ENCODE results near the gene DGKI. TPM values are rescaled to one million over a fixed set of nuclear protein-coding genes. Genes with fewer than 3 reads are reported as not detected.

The DGKI gene
- total and polyA plus RNA-seq, 9 of the 15 experiments (the other 6 are each of a cell fraction or from before 2014, with no cell fraction given): 0.11 to 0.54 (median 0.15) TPM; not detected in 5

- Histone ChIP-seq H3K79me2 (ENCODE audit: control insufficient read depth, insufficient read depth, low read length) (no peaks in the 10 kb centered on the region), H3K4me2 (ENCODE audit: insufficient read depth, low read length) (no peak overlapping the region), H3K27me3 (ENCODE audit: control insufficient read depth in 2 of 2, insufficient read depth in 2 of 2, low read length in 2 of 2) (peaks cover 37 to 47% of the 10 kb centered on the region in 2 experiments), H2AFZ (ENCODE audit: low read depth, low read length) (no peak overlapping the region), H3K9me1 (ENCODE audit: control insufficient read depth, insufficient read depth, low read length) (no peaks in the 10 kb centered on the region), H3K9me3 (replicated peaks; ENCODE audit: control insufficient read depth, insufficient read depth, low read depth, low read length) (no peaks in the 10 kb centered on the region), H3K36me3 (ENCODE audit: control insufficient read depth, insufficient read depth, low read length) (no peaks in the 10 kb centered on the region), H3K27ac (ENCODE audit: extremely low read depth, low read depth, low read length) (no peak overlapping the region), H3K9ac (ENCODE audit: insufficient read depth in 1 of 2, low read depth in 2 of 2, low read length in 2 of 2) (no peak overlapping the region), H3K4me3 (no peak overlapping the region), H3K4me1 (replicated peaks in 1 of 2; ENCODE audit: control insufficient read depth in 2 of 2, insufficient read depth in 2 of 2, low read length in 2 of 2) (peaks cover 0 to 8% of the 10 kb centered on the region in 2 experiments; a peak in 1 of 5 replicates), H4K20me1 (replicated peaks; ENCODE audit: control insufficient read depth, insufficient read depth, low read length) (no peaks in the 10 kb centered on the region)
- TF ChIP-seq PCBP2 (IDR thresholded peaks at IDR 0.05; ENCODE audit: low read depth, low read length, poor library complexity, severe bottlenecking): no peak
- TF ChIP-seq, protein P1, sequence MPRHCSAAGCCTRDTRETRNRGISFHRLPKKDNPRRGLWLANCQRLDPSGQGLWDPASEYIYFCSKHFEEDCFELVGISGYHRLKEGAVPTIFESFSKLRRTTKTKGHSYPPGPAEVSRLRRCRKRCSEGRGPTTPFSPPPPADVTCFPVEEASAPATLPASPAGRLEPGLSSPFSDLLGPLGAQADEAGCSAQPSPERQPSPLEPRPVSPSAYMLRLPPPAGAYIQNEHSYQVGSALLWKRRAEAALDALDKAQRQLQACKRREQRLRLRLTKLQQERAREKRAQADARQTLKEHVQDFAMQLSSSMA (CRISPR knock-in tag; IDR thresholded peaks at IDR 0.05): no peak
- no peak for TF ChIP-seq CBX5 (IDR thresholded peaks at IDR 0.05; ENCODE audit: borderline replicate concordance, low read depth)
- no peak for TF ChIP-seq ZNF77 (CRISPR knock-in tag; IDR thresholded peaks at IDR 0.05)
- TF ChIP-seq, protein P2, sequence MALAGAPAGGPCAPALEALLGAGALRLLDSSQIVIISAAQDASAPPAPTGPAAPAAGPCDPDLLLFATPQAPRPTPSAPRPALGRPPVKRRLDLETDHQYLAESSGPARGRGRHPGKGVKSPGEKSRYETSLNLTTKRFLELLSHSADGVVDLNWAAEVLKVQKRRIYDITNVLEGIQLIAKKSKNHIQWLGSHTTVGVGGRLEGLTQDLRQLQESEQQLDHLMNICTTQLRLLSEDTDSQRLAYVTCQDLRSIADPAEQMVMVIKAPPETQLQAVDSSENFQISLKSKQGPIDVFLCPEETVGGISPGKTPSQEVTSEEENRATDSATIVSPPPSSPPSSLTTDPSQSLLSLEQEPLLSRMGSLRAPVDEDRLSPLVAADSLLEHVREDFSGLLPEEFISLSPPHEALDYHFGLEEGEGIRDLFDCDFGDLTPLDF (CRISPR knock-in tag; IDR thresholded peaks at IDR 0.05): no peak
- no peak for TF ChIP-seq TRIM24 (IDR thresholded peaks at IDR 0.05)
- no peak for TF ChIP-seq ZFP30 (CRISPR knock-in tag; IDR thresholded peaks at IDR 0.05; ENCODE audit: borderline replicate concordance)
- no peak for TF ChIP-seq PRMT5 (CRISPR knock-in tag; IDR thresholded peaks at IDR 0.05)
- no peak for TF ChIP-seq SNIP1 (IDR thresholded peaks at IDR 0.05; ENCODE audit: low read depth)
- no peak for TF ChIP-seq SP2 (IDR thresholded peaks at IDR 0.05; ENCODE audit: extremely low read depth, low read depth, low read length, poor library complexity, severe bottlenecking)
- no peak for TF ChIP-seq ELK1 (CRISPR knock-in tag; IDR thresholded peaks at IDR 0.05)
- no peak for TF ChIP-seq RBM22 (IDR thresholded peaks at IDR 0.05; ENCODE audit: low read depth, low read length, poor library complexity, severe bottlenecking)
- no peak for TF ChIP-seq NRF1 (conservative IDR thresholded peaks at IDR 0.05 in 1 of 2, IDR thresholded peaks at IDR 0.05 in 1 of 2)
- no peak for TF ChIP-seq ILK (tag; IDR thresholded peaks at IDR 0.05; ENCODE audit: borderline replicate concordance, low read depth)
- no peak for TF ChIP-seq CXXC5 (CRISPR knock-in tag; IDR thresholded peaks at IDR 0.05)
- TF ChIP-seq TEAD2 (tag; IDR thresholded peaks at IDR 0.05): no peak
- TF ChIP-seq EWSR1 (IDR thresholded peaks at IDR 0.05; ENCODE audit: borderline replicate concordance, low read depth, partially characterized antibody): no peak
- TF ChIP-seq CREM (IDR thresholded peaks at IDR 0.05; ENCODE audit: low read depth): no peak
- no peak for TF ChIP-seq GTF2A2 (tag; IDR thresholded peaks at IDR 0.05)
- ChIA-PET POLR2A (no interaction called here), CTCF (ENCODE audit: low intra/inter-chr PET ratio) (no interaction called here)
- ATAC-seq (no peak), DNase-seq (ENCODE audit: extremely low read depth in 1 of 4, low spot score in 3 of 4) (no peak), FAIRE-seq (no peak)
- intact Hi-C loops (cut with micrococcal nuclease): no loop called here
- BruUV-seq (replicated peaks): no TSS peak
- 37% methylated on average over 18 of the region's 18 CpGs for WGBS (ENCODE audit: insufficient coverage, low coverage, missing lambda C conversion rate)
- in situ Hi-C loops (cut with MboI): no loop called here
These were observed 835 bp upstream of the DGKI start for GRCh38 chr7:137847568-137848050.
